DND-41 (cell line): ENCODE results near the gene ATP6V0D1.

Experiments
- ATAC-seq: fragments of 200-7000 bp; cut with Tn5 transposase; 3 replicates; pipeline ENCODE4 v1.9.1; 2021; ENCODE audit warnings: low read depth; ENCODE audit not compliant: insufficient read depth
- DNase-seq: peaks from one replicate; pipeline ENCODE4 v3.0.0-alpha.2; 2020
- H2AFZ ChIP-seq: 2 replicates; pipeline ENCODE4 v1.6.0; 2012; ENCODE audit warnings: low read depth, low read length
- H3K27ac ChIP-seq: 2 replicates; pipeline ENCODE4 v1.5.1; 2012; ENCODE audit warnings: low read length, inconsistent platforms
- H3K27me3 ChIP-seq: fragments of 200-600 bp; sonication (generic); 2 replicates; pipeline ENCODE4 v1.6.0; 2012; ENCODE audit warnings: low read length, mild to moderate bottlenecking, inconsistent platforms; ENCODE audit not compliant: insufficient read depth, poor library complexity
- H3K36me3 ChIP-seq: 2 replicates; pipeline ENCODE4 v1.5.1; 2012; ENCODE audit warnings: low read length, inconsistent platforms; ENCODE audit not compliant: insufficient read depth
- H3K4me1 ChIP-seq: 2 replicates; pipeline ENCODE4 v1.5.1; 2012; ENCODE audit warnings: mild to moderate bottlenecking, low read length; ENCODE audit not compliant: insufficient read depth
- H3K4me2 ChIP-seq: 2 replicates; pipeline ENCODE4 v1.6.0; 2012; ENCODE audit warnings: mild to moderate bottlenecking, moderate library complexity, low read length, inconsistent platforms; ENCODE audit not compliant: insufficient read depth
- H3K4me3 ChIP-seq, 2 experiments: fragments of 200-600 bp in 1 of 2; shearing (Covaris generic) in 1 of 2; 2 replicates each; pipeline ENCODE4 v1.5.1; 2012 to 2016; ENCODE audit warnings: inconsistent platforms in 2 of 2, low read length in 2 of 2, mild to moderate bottlenecking in 2 of 2, low read depth in 1 of 2, moderate library complexity in 1 of 2
- H3K79me2 ChIP-seq: 2 replicates; pipeline ENCODE4 v1.6.0; 2012; ENCODE audit warnings: low read length, inconsistent platforms; ENCODE audit not compliant: insufficient read depth
- H3K9ac ChIP-seq: 2 replicates; pipeline ENCODE4 v1.6.0; 2012; ENCODE audit warnings: low read depth, mild to moderate bottlenecking, inconsistent platforms, low read length, moderate library complexity
- H3K9me3 ChIP-seq: 2 replicates; pipeline ENCODE4 v1.5.1; 2012; ENCODE audit warnings: low read length, moderate library complexity, mild to moderate bottlenecking, inconsistent platforms; ENCODE audit not compliant: insufficient read depth, severe bottlenecking
- H4K20me1 ChIP-seq: 2 replicates; pipeline ENCODE4 v1.6.0; 2012; ENCODE audit warnings: low read length; ENCODE audit not compliant: insufficient read depth
- CTCF ChIP-seq: IDR thresholded peaks from 2 replicates; pipeline ENCODE4 v1.5.1; 2012; ENCODE audit warnings: borderline replicate concordance, low read length, moderate library complexity, mild to moderate bottlenecking; ENCODE audit not compliant: poor library complexity, severe bottlenecking; ENCODE audit errors: extremely low read depth
- EZH2 ChIP-seq: IDR thresholded peaks from 3 replicates; pipeline ENCODE4 v1.6.1; 2012; ENCODE audit warnings: borderline replicate concordance, low read depth, mild to moderate bottlenecking, moderate library complexity, low read length, inconsistent platforms; ENCODE audit not compliant: severe bottlenecking

Gene ATP6V0D1

GRCh38 chr16:67407176-67407787 lies 73.7 kb downstream of the ATP6V0D1 start:
- DNase-seq = no peak
- Histone ChIP-seq H4K20me1 (no peaks in the 10 kb centered on the region), H3K9ac (no peak overlapping the region), H3K27me3 (peaks cover 10% of the 10 kb centered on the region), H3K36me3 (no peaks in the 10 kb centered on the region), H3K4me2 (no peak overlapping the region), H3K4me3 (no peak overlapping the region), H3K9me3 (no peaks in the 10 kb centered on the region), H3K79me2 (no peaks in the 10 kb centered on the region), H3K27ac (no peak overlapping the region), H3K4me1 (no peaks in the 10 kb centered on the region), H2AFZ (no peak overlapping the region; the same call in 1 of the 2 replicates)
- no peak for ATAC-seq
- TF ChIP-seq CTCF (no peak), EZH2 (no peak)

- Histone ChIP-seq H3K4me3 (no peak overlapping the region), H3K27me3 (peaks cover 9% of the 10 kb centered on the region), H3K4me2 (no peak overlapping the region), H2AFZ (no peak overlapping the region; the same call in 1 of the 2 replicates), H3K4me1 (no peaks in the 10 kb centered on the region), H4K20me1 (no peaks in the 10 kb centered on the region), H3K9ac (no peak overlapping the region), H3K9me3 (no peaks in the 10 kb centered on the region), H3K36me3 (no peaks in the 10 kb centered on the region), H3K27ac (no peak overlapping the region), H3K79me2 (no peaks in the 10 kb centered on the region)
- TF ChIP-seq CTCF (no peak), EZH2 (no peak)
- ATAC-seq (no peak), DNase-seq (no peak)
Observed at GRCh38 chr16:67406111-67406971, 74.6 kb downstream of the ATP6V0D1 start.

GRCh38 chr16:67405336-67405735 lies 75.6 kb downstream of the ATP6V0D1 start:
- peaks cover 6% of the 10 kb centered on the region for H3K27me3 ChIP-seq
- no peaks in the 10 kb centered on the region for H4K20me1 ChIP-seq
- no peak overlapping the region for H3K9ac ChIP-seq
- no peak overlapping the region for H2AFZ ChIP-seq
- no peaks in the 10 kb centered on the region for H3K36me3 ChIP-seq
- no peaks in the 10 kb centered on the region for H3K4me1 ChIP-seq
- no peak overlapping the region for H3K4me2 ChIP-seq
- no peak for TF ChIP-seq CTCF
- no peak for TF ChIP-seq EZH2
- ATAC-seq (no peak), DNase-seq (no peak)
- H3K4me3 ChIP-seq = no peak overlapping the region
- H3K27ac ChIP-seq = no peak overlapping the region
- no peaks in the 10 kb centered on the region for H3K79me2 ChIP-seq
- H3K9me3 ChIP-seq = no peaks in the 10 kb centered on the region
